ENCODE results near the gene SLC5A1. TPM values are rescaled to one million over a fixed set of nuclear protein-coding genes. Genes with fewer than 3 reads are reported as not detected.

Gene SLC5A1
- total RNA-seq, 1 experiment from 2014 or later = not detected

DNA sequence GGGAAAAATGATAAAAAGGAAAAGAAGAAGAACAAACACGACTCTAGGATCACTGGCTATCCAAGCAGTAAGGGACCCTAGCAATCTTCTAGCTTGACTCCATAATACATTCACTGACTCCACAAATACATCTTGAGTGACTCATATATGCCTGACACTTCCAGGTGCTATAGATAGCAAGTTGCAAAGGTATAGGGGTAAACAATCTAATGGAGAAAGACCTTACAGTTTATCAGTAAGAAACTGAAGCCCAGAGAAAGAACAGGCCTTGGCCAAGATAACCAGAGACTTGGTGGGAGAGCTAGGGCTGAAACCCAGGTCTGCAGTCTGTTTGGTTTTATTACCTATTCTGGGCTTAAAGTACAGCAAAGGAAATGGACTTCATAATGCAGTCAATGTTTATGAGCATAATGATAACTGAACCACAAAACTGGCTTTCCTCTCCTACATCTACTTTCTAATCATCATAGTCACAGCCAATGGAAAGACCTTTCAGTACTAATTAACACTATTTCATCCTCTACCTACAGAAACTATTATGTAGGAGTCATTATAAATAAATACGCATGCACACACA lies 19.7 kb upstream of the SLC5A1 start (continued):
- TF ChIP-seq, protein P1, sequence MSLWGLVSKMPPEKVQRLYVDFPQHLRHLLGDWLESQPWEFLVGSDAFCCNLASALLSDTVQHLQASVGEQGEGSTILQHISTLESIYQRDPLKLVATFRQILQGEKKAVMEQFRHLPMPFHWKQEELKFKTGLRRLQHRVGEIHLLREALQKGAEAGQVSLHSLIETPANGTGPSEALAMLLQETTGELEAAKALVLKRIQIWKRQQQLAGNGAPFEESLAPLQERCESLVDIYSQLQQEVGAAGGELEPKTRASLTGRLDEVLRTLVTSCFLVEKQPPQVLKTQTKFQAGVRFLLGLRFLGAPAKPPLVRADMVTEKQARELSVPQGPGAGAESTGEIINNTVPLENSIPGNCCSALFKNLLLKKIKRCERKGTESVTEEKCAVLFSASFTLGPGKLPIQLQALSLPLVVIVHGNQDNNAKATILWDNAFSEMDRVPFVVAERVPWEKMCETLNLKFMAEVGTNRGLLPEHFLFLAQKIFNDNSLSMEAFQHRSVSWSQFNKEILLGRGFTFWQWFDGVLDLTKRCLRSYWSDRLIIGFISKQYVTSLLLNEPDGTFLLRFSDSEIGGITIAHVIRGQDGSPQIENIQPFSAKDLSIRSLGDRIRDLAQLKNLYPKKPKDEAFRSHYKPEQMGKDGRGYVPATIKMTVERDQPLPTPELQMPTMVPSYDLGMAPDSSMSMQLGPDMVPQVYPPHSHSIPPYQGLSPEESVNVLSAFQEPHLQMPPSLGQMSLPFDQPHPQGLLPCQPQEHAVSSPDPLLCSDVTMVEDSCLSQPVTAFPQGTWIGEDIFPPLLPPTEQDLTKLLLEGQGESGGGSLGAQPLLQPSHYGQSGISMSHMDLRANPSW (CRISPR knock-in tag; conservative IDR thresholded peaks at IDR 0.05; ENCODE audit: low read depth) = no peak
- no peak for TF ChIP-seq NFATC4 (CRISPR knock-in tag; IDR thresholded peaks at IDR 0.05)

GRCh38 chr22:32024796-32025195 lies 18.3 kb upstream of the SLC5A1 start:
- DNase-seq (ENCODE audit: low spot score) (no peak), ATAC-seq (no peak)
- Mint-ChIP-seq H3K27me3 (ENCODE audit: low read depth) (peaks cover 2% of the 10 kb centered on the region; the same call in 1 of the 2 replicates), H3K27ac (no peak overlapping the region), H3K4me1 (peaks cover 15% of the 10 kb centered on the region), H3K4me3 (no peak overlapping the region), H3K36me3 (no peaks in the 10 kb centered on the region), H3K9me3 (0 out of 2 replicates have a peak, but pooled peaks cover 3% of the 10 kb centered on the region)
- TF ChIP-seq NR1H2 (CRISPR knock-in tag; IDR thresholded peaks at IDR 0.05) (no peak), TEAD4 (CRISPR knock-in tag; IDR thresholded peaks at IDR 0.05) (no peak), CREM (CRISPR knock-in tag; IDR thresholded peaks at IDR 0.05) (no peak), GTF2I (CRISPR knock-in tag; conservative IDR thresholded peaks at IDR 0.05) (no peak), NFATC4 (CRISPR knock-in tag; IDR thresholded peaks at IDR 0.05) (no peak), ZNF671 (CRISPR knock-in tag; IDR thresholded peaks at IDR 0.05) (no peak), GRHL2 (CRISPR knock-in tag; IDR thresholded peaks at IDR 0.05; ENCODE audit: insufficient replicate concordance, severe bottlenecking) (no peak), SMAD4 (CRISPR knock-in tag; IDR thresholded peaks at IDR 0.05) (no peak), PRRX2 (CRISPR knock-in tag; IDR thresholded peaks at IDR 0.05) (no peak), ELF4 (CRISPR knock-in tag; IDR thresholded peaks at IDR 0.05; ENCODE audit: low read depth) (no peak), ERG (CRISPR knock-in tag; IDR thresholded peaks at IDR 0.05) (no peak)
- TF ChIP-seq, protein P2, sequence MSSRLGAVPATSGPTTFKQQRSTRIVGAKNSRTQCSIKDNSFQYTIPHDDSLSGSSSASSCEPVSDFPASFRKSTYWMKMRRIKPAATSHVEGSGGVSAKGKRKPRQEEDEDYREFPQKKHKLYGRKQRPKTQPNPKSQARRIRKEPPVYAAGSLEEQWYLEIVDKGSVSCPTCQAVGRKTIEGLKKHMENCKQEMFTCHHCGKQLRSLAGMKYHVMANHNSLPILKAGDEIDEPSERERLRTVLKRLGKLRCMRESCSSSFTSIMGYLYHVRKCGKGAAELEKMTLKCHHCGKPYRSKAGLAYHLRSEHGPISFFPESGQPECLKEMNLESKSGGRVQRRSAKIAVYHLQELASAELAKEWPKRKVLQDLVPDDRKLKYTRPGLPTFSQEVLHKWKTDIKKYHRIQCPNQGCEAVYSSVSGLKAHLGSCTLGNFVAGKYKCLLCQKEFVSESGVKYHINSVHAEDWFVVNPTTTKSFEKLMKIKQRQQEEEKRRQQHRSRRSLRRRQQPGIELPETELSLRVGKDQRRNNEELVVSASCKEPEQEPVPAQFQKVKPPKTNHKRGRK (CRISPR knock-in tag; IDR thresholded peaks at IDR 0.05; ENCODE audit: borderline replicate concordance) = no peak
- TF ChIP-seq, protein P3, sequence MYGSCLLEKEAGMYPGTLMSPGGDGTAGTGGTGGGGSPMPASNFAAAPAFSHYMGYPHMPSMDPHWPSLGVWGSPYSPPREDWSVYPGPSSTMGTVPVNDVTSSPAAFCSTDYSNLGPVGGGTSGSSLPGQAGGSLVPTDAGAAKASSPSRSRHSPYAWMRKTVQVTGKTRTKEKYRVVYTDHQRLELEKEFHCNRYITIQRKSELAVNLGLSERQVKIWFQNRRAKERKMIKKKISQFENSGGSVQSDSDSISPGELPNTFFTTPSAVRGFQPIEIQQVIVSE (CRISPR knock-in tag; IDR thresholded peaks at IDR 0.05; ENCODE audit: borderline replicate concordance) = no peak
- TF ChIP-seq, protein P4, sequence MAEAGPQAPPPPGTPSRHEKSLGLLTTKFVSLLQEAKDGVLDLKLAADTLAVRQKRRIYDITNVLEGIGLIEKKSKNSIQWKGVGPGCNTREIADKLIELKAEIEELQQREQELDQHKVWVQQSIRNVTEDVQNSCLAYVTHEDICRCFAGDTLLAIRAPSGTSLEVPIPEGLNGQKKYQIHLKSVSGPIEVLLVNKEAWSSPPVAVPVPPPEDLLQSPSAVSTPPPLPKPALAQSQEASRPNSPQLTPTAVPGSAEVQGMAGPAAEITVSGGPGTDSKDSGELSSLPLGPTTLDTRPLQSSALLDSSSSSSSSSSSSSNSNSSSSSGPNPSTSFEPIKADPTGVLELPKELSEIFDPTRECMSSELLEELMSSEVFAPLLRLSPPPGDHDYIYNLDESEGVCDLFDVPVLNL (CRISPR knock-in tag; IDR thresholded peaks at IDR 0.05; ENCODE audit: borderline replicate concordance, low read depth) = no peak
- TF ChIP-seq, protein P5, sequence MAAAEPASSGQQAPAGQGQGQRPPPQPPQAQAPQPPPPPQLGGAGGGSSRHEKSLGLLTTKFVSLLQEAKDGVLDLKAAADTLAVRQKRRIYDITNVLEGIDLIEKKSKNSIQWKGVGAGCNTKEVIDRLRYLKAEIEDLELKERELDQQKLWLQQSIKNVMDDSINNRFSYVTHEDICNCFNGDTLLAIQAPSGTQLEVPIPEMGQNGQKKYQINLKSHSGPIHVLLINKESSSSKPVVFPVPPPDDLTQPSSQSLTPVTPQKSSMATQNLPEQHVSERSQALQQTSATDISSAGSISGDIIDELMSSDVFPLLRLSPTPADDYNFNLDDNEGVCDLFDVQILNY (CRISPR knock-in tag; IDR thresholded peaks at IDR 0.05) = no peak
- ChIA-PET CTCF (no interaction called here), POLR2A (no interaction called here)

Measured in WTC11 (cell line).